Measurements from ENCODE around the gene RXRA. TPM values are rescaled to one million over a fixed set of nuclear protein-coding genes. Genes with fewer than 3 reads are reported as not detected.

RXRA gene
- total and polyA plus RNA-seq, 2 donors (not counting 3 experiments of a cell fraction or from before 2014, with no cell fraction given): 15.4 to 37.4 TPM

DNA sequence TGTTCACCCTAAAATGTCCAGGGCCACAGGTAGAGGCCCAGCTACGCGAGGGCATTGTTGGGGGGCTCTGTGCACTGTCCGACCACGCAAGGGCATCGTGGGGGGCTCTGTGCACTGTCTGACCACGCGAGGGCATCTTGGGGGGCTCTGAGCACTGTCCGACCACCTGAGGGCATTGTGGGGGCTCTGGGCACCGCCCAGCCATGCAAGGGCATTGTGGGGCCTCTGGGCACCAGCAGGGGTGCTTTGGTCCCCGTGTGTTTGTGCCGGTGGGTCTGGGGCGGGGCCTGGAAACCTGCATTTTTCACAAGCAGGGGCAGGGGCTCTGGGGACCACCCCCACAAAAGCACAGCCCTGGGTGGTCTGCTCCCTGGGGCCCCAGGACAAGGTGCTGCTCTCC lies 41.5 kb upstream of the RXRA start:
- ChIA-PET CTCF (no interaction called here), POLR2A (no interaction called here)
- no peak for DNase-seq (ENCODE audit: low read depth, low spot score)
- no peaks in the 10 kb centered on the region for H3K9me3 ChIP-seq (replicated peaks; ENCODE audit: control insufficient read depth, insufficient read depth, low read length)
- no peaks in the 10 kb centered on the region for H3K9me1 ChIP-seq (replicated peaks; ENCODE audit: control insufficient read depth, extremely low read depth, insufficient read depth, low read length)
- no peak overlapping the region for H3K27ac ChIP-seq (ENCODE audit: insufficient read depth, low read depth, low read length)
- H3K4me2 ChIP-seq (ENCODE audit: insufficient read depth, low read length): no peak overlapping the region
- H3K27me3 ChIP-seq (ENCODE audit: control insufficient read depth in 2 of 2, insufficient read depth in 2 of 2, low read length in 2 of 2): peaks cover 0 to 3% of the 10 kb centered on the region in 2 experiments
- H3K36me3 ChIP-seq (ENCODE audit: control insufficient read depth in 2 of 2, extremely low read depth in 1 of 2, insufficient read depth in 2 of 2, low read length in 2 of 2): no peaks in the 10 kb centered on the region
- H3K4me1 ChIP-seq (ENCODE audit: control insufficient read depth, extremely low read depth, insufficient read depth, low read length): no peaks in the 10 kb centered on the region
- intact Hi-C loops (cut with micrococcal nuclease): no loop called here
- no peak overlapping the region for H3K9ac ChIP-seq (replicated peaks; ENCODE audit: extremely low read depth, insufficient read depth, low read length)
- H3K79me2 ChIP-seq (ENCODE audit: control insufficient read depth, insufficient read depth, low read length): no peaks in the 10 kb centered on the region
- dilution Hi-C loops (cut with MboI; ENCODE audit: extremely low pct_ligation_motif_present, low sequenced_read_pairs): no loop called here
- H4K20me1 ChIP-seq (replicated peaks; ENCODE audit: control insufficient read depth, extremely low read depth, insufficient read depth, low read length): no peaks in the 10 kb centered on the region
- no peak for FAIRE-seq
- no peak overlapping the region for H3K4me3 ChIP-seq (replicated peaks in 1 of 3; ENCODE audit: insufficient read depth in 1 of 3, low read depth in 1 of 3, low read length in 3 of 3)
- TF ChIP-seq, protein P1, sequence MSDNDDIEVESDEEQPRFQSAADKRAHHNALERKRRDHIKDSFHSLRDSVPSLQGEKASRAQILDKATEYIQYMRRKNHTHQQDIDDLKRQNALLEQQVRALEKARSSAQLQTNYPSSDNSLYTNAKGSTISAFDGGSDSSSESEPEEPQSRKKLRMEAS (IDR thresholded peaks at IDR 0.05; ENCODE audit: insufficient read depth, insufficient read length): no peak
- no peak overlapping the region for H2AFZ ChIP-seq (ENCODE audit: low read depth, low read length)
- BruUV-seq (replicated peaks): no TSS peak

DNA sequence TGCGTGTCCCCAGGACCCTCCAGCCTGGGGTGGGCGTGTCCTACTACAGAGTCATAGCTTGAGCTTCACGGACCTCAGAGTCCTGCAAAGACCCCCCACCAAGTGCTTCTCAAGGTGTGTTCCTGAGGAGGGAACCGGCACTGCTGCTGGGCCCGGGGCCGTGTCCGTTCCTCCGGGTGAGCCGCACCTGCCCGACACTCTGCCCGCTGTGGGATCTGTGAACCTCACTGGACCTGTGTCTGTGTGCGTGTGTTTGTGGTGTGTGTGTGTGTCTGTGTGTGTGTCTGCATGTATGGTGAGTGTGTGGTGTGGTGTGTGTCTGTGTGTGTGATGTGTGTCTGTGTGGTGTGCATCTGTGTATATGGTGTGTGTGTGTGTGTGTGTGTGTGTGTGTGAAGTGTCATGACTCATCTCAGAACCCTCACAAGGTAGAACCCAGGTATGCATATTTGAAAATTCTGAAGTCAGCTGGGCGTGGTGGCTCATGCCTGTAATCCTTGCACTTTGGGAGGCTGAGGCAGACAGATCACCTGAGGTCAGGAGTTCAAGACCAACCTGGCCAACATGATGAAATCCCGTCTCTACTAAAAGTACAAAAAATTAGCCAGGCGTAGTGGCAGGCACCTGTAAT lies 40.9 kb upstream of the RXRA start:
- Histone ChIP-seq H3K4me1 (ENCODE audit: control insufficient read depth, extremely low read depth, insufficient read depth, low read length) (no peaks in the 10 kb centered on the region), H3K9me3 (replicated peaks; ENCODE audit: control insufficient read depth, insufficient read depth, low read length) (no peaks in the 10 kb centered on the region), H3K4me2 (ENCODE audit: insufficient read depth, low read length) (no peak overlapping the region), H3K36me3 (ENCODE audit: control insufficient read depth in 2 of 2, extremely low read depth in 1 of 2, insufficient read depth in 2 of 2, low read length in 2 of 2) (no peaks in the 10 kb centered on the region), H3K27ac (ENCODE audit: insufficient read depth, low read depth, low read length) (no peak overlapping the region), H3K27me3 (ENCODE audit: control insufficient read depth in 2 of 2, insufficient read depth in 2 of 2, low read length in 2 of 2) (peaks cover 0 to 3% of the 10 kb centered on the region in 2 experiments), H4K20me1 (replicated peaks; ENCODE audit: control insufficient read depth, extremely low read depth, insufficient read depth, low read length) (no peaks in the 10 kb centered on the region), H3K9me1 (replicated peaks; ENCODE audit: control insufficient read depth, extremely low read depth, insufficient read depth, low read length) (no peaks in the 10 kb centered on the region), H3K9ac (replicated peaks; ENCODE audit: extremely low read depth, insufficient read depth, low read length) (no peak overlapping the region), H2AFZ (ENCODE audit: low read depth, low read length) (no peak overlapping the region), H3K79me2 (ENCODE audit: control insufficient read depth, insufficient read depth, low read length) (no peaks in the 10 kb centered on the region), H3K4me3 (replicated peaks in 1 of 3; ENCODE audit: insufficient read depth in 1 of 3, low read depth in 1 of 3, low read length in 3 of 3) (no peak overlapping the region)
- DNase-seq (ENCODE audit: low read depth, low spot score): no peak
- POLR2A ChIA-PET: no interaction called here
- no TSS peak for BruUV-seq (replicated peaks)
- FAIRE-seq: no peak
- intact Hi-C loops (cut with micrococcal nuclease): no loop called here
- CTCF ChIA-PET: interaction anchor here (0.6 kb wide), 1 partner anchor 615 kb away, joined by 3 read pairs; no protein-coding TSS in a partner anchor
- TF ChIP-seq POLR2AphosphoS5 (IDR thresholded peaks at IDR 0.05; ENCODE audit: insufficient read depth, low read depth, low read length) (no peak), EZH2 (IDR thresholded peaks at IDR 0.05; ENCODE audit: borderline replicate concordance, low read depth, low read length, severe bottlenecking) (no peak)
- dilution Hi-C loops (cut with MboI; ENCODE audit: extremely low pct_ligation_motif_present, low sequenced_read_pairs): no loop called here

Measured in endothelial cell of umbilical vein (primary cell).